ENCODE measurements around the gene DPP7. TPM values are rescaled to one million over a fixed set of nuclear protein-coding genes. Genes with fewer than 3 reads are reported as not detected.
A peak's percentile ranks its signal among the peaks of the same experiment; 100 is the strongest.

The DPP7 gene
- total and polyA plus RNA-seq, 2 of the 4 experiments (the other 2 are of a cell fraction), result 14.9 to 76.4 TPM

DNA sequence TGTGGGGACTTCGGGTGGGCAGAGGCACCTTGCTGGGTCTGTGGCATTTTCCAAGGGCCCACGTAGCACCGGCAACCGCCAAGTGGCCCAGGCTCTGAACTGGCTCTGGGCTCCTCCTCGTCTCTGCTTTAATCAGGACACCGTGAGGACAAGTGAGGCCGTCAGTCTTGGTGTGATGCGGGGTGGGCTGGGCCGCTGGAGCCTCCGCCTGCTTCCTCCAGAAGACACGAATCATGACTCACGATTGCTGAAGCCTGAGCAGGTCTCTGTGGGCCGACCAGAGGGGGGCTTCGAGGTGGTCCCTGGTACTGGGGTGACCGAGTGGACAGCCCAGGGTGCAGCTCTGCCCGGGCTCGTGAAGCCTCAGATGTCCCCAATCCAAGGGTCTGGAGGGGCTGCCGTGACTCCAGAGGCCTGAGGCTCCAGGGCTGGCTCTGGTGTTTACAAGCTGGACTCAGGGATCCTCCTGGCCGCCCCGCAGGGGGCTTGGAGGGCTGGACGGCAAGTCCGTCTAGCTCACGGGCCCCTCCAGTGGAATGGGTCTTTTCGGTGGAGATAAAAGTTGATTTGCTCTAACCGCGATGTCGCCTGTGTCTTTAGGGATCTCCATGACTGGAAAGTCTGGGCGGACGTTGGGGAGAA lies 5.8 kb downstream of the DPP7 start:
- POLR2A ChIA-PET (ENCODE audit: unreplicated experiment), result no interaction called here
- no peaks in the 10 kb centered on the region for H4K20me1 ChIP-seq (ENCODE audit: insufficient read depth, low read length)
- TSS peak; percentile 78 for BruUV-seq (replicated peaks)
- H3K23ac ChIP-seq (ENCODE audit: low read depth, low read length), result no peak overlapping the region
- no peak for TF ChIP-seq CHD1 (IDR thresholded peaks at IDR 0.05; ENCODE audit: low read depth, low read length)
- TF ChIP-seq CEBPB (IDR thresholded peaks at IDR 0.05; ENCODE audit: low read depth, low read length), result no peak
- TF ChIP-seq, protein P1, sequence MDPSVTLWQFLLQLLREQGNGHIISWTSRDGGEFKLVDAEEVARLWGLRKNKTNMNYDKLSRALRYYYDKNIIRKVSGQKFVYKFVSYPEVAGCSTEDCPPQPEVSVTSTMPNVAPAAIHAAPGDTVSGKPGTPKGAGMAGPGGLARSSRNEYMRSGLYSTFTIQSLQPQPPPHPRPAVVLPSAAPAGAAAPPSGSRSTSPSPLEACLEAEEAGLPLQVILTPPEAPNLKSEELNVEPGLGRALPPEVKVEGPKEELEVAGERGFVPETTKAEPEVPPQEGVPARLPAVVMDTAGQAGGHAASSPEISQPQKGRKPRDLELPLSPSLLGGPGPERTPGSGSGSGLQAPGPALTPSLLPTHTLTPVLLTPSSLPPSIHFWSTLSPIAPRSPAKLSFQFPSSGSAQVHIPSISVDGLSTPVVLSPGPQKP (IDR thresholded peaks at IDR 0.05; ENCODE audit: borderline replicate concordance, low read depth, low read length), result no peak
- TF ChIP-seq RCOR1 (IDR thresholded peaks at IDR 0.05; ENCODE audit: insufficient replicate concordance, low read length), result no peak
- TF ChIP-seq USF2 (IDR thresholded peaks at IDR 0.05; ENCODE audit: low read depth, low read length), result no peak
- TF ChIP-seq SMC3 (IDR thresholded peaks at IDR 0.05; ENCODE audit: low read depth, low read length), result no peak
- no peak for TF ChIP-seq MXI1 (IDR thresholded peaks at IDR 0.05; ENCODE audit: borderline replicate concordance, low read depth, low read length)
- TF ChIP-seq RFX5 (IDR thresholded peaks at IDR 0.05; ENCODE audit: low read depth, low read length), result no peak
- no peak for TF ChIP-seq BHLHE40 (IDR thresholded peaks at IDR 0.05; ENCODE audit: low read depth, low read length)
- no peak for TF ChIP-seq MAFK (IDR thresholded peaks at IDR 0.05; ENCODE audit: low read depth, low read length)
- TF ChIP-seq NFE2L2 (IDR thresholded peaks at IDR 0.05; ENCODE audit: low read depth, low read length), result no peak
- TF ChIP-seq RAD21 (IDR thresholded peaks at IDR 0.05; ENCODE audit: low read length), result no peak
- TF ChIP-seq, protein P2, sequence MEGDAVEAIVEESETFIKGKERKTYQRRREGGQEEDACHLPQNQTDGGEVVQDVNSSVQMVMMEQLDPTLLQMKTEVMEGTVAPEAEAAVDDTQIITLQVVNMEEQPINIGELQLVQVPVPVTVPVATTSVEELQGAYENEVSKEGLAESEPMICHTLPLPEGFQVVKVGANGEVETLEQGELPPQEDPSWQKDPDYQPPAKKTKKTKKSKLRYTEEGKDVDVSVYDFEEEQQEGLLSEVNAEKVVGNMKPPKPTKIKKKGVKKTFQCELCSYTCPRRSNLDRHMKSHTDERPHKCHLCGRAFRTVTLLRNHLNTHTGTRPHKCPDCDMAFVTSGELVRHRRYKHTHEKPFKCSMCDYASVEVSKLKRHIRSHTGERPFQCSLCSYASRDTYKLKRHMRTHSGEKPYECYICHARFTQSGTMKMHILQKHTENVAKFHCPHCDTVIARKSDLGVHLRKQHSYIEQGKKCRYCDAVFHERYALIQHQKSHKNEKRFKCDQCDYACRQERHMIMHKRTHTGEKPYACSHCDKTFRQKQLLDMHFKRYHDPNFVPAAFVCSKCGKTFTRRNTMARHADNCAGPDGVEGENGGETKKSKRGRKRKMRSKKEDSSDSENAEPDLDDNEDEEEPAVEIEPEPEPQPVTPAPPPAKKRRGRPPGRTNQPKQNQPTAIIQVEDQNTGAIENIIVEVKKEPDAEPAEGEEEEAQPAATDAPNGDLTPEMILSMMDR (conservative IDR thresholded peaks at IDR 0.05; ENCODE audit: low read depth, low read length), result no peak
- TF ChIP-seq MAZ (IDR thresholded peaks at IDR 0.05; ENCODE audit: borderline replicate concordance, low read depth, low read length), result no peak
- TF ChIP-seq FOS (IDR thresholded peaks at IDR 0.05; ENCODE audit: low read depth, low read length), result no peak
- TF ChIP-seq POLR2A (IDR thresholded peaks at IDR 0.05; ENCODE audit: low read depth, low read length), result no peak
- DNase-seq (no peak), ATAC-seq (ENCODE audit: low read depth) (no peak)
- no peak overlapping the region for H2AK5ac ChIP-seq (ENCODE audit: low read depth, low read length)
- 0 out of 4 replicates have a peak, but pooled peaks cover 0 to 5% of the 10 kb centered on the region in 2 experiments for H3K79me1 ChIP-seq (ENCODE audit: low read depth in 1 of 2, low read length in 2 of 2)
- intact Hi-C loops (cut with micrococcal nuclease) (no loop called here), dilution Hi-C loops (cut with HindIII; ENCODE audit: low sequenced_read_pairs, unreplicated experiment) (no loop called here), in situ Hi-C loops (cut with MboI; ENCODE audit: low sequenced_read_pairs) (no loop called here)
- H3K27me3 ChIP-seq (ENCODE audit: control insufficient read depth, insufficient read depth, low read length), result no peaks in the 10 kb centered on the region
- CTCF ChIA-PET, result interaction anchor here (0.6 kb wide), 1 partner anchor 128 kb away, joined by 3 read pairs; no protein-coding TSS in a partner anchor
- WGBS, 2 experiments (ENCODE audit: extremely low coverage in 2 of 2, insufficient read length in 1 of 2), result 93% methylated on average over 23 of the region's 29 CpGs; no CpG with 5 or more reads in 1 of the 2 experiments
- no peak overlapping the region for H3K14ac ChIP-seq (replicated peaks; ENCODE audit: low read depth, low read length)
- H2BK120ac ChIP-seq (ENCODE audit: low read depth, low read length), result no peak overlapping the region
- H3K4me3 ChIP-seq (ENCODE audit: insufficient read depth, low read depth, low read length), result no peak overlapping the region
- no peak overlapping the region for H2BK15ac ChIP-seq (ENCODE audit: low read depth, low read length)
- H2BK20ac ChIP-seq (ENCODE audit: low read depth, low read length), result no peak overlapping the region
- no peak overlapping the region for H2BK5ac ChIP-seq (ENCODE audit: low read depth, low read length, poor library complexity, severe bottlenecking)
- H3K4me1 ChIP-seq (ENCODE audit: control insufficient read depth, insufficient read depth, low read length), result peaks cover 2% of the 10 kb centered on the region; the same call in 1 of the 2 replicates
- peaks cover 70% of the 10 kb centered on the region for H3K36me3 ChIP-seq (ENCODE audit: control insufficient read depth, insufficient read depth, low read length)
- no peak overlapping the region for H4K5ac ChIP-seq (ENCODE audit: low read depth, low read length)
- no peak overlapping the region for H2AK9ac ChIP-seq (replicated peaks; ENCODE audit: low read depth, low read length, poor library complexity)
- no peak overlapping the region for H3K56ac ChIP-seq (ENCODE audit: extremely low read depth, insufficient read depth, low read length)
- H3K9me1 ChIP-seq (ENCODE audit: insufficient read depth, low read length), result no peaks in the 10 kb centered on the region
- no peak overlapping the region for H2AFZ ChIP-seq (replicated peaks; ENCODE audit: low read length, poor library complexity)
- H3K9ac ChIP-seq (ENCODE audit: low read depth, low read length), result no peak overlapping the region
- H3K27ac ChIP-seq (ENCODE audit: insufficient read depth, low read length), result no peak overlapping the region
- H4K91ac ChIP-seq (ENCODE audit: insufficient read depth, low read depth, low read length), result no peak overlapping the region
- H3K4me2 ChIP-seq (ENCODE audit: low read depth, low read length), result no peak overlapping the region
- H3K4ac ChIP-seq (ENCODE audit: low read depth, low read length), result no peak overlapping the region
- no peak overlapping the region for H4K8ac ChIP-seq (ENCODE audit: low read depth in 2 of 2, low read length in 2 of 2)
- no peak overlapping the region for H3K18ac ChIP-seq (ENCODE audit: low read depth, low read length)
- no peaks in the 10 kb centered on the region for H3K9me3 ChIP-seq (ENCODE audit: control insufficient read depth, insufficient read depth, low read length)

All from IMR-90 (cell line).